ENCODE results near the gene SMAD6. TPM values are rescaled to one million over a fixed set of nuclear protein-coding genes. Genes with fewer than 3 reads are reported as not detected.
A peak's percentile ranks its signal among the peaks of the same experiment; 100 is the strongest.

SMAD6 gene
- total RNA-seq, 2 donors from 2014 or later: 0.31 to 0.35 TPM

GRCh38 chr15:66745530-66746230 is 43.6 kb downstream of the SMAD6 start:
- H3K4me3 Mint-ChIP-seq: no peak overlapping the region
- ATAC-seq (replicated peaks in 1 of 2) (no peak), DNase-seq (no peak)
- no peaks in the 10 kb centered on the region for H3K36me3 Mint-ChIP-seq (ENCODE audit: insufficient read depth in 2 of 2)
- no peaks in the 10 kb centered on the region for H3K27me3 Mint-ChIP-seq (ENCODE audit: low read depth)
- no peaks in the 10 kb centered on the region for H3K4me1 Mint-ChIP-seq (ENCODE audit: low read depth)
- no peaks in the 10 kb centered on the region for H3K9me3 Mint-ChIP-seq
- no peak overlapping the region for H3K27ac Mint-ChIP-seq

- ATAC-seq (replicated peaks in 1 of 2) (no peak), DNase-seq (no peak)
- no peaks in the 10 kb centered on the region for H3K27me3 Mint-ChIP-seq (ENCODE audit: low read depth)
- H3K36me3 Mint-ChIP-seq (ENCODE audit: insufficient read depth in 2 of 2): no peaks in the 10 kb centered on the region
- H3K4me3 Mint-ChIP-seq: no peak overlapping the region
- H3K27ac Mint-ChIP-seq: no peak overlapping the region
- no peaks in the 10 kb centered on the region for H3K9me3 Mint-ChIP-seq
- H3K4me1 Mint-ChIP-seq (ENCODE audit: low read depth): no peaks in the 10 kb centered on the region
These were observed 44.2 kb downstream of the SMAD6 start for GRCh38 chr15:66746231-66746605.

GRCh38 chr15:66747223-66747622 is 45.2 kb downstream of the SMAD6 start:
- Mint-ChIP-seq H3K9me3 (no peaks in the 10 kb centered on the region), H3K4me3 (no peak overlapping the region), H3K27ac (no peak overlapping the region), H3K4me1 (ENCODE audit: low read depth) (peaks cover 9% of the 10 kb centered on the region), H3K36me3 (ENCODE audit: insufficient read depth in 2 of 2) (no peaks in the 10 kb centered on the region), H3K27me3 (ENCODE audit: low read depth) (no peaks in the 10 kb centered on the region)
- DNase-seq (no peak), ATAC-seq (replicated peaks in 1 of 2) (no peak)

DNA sequence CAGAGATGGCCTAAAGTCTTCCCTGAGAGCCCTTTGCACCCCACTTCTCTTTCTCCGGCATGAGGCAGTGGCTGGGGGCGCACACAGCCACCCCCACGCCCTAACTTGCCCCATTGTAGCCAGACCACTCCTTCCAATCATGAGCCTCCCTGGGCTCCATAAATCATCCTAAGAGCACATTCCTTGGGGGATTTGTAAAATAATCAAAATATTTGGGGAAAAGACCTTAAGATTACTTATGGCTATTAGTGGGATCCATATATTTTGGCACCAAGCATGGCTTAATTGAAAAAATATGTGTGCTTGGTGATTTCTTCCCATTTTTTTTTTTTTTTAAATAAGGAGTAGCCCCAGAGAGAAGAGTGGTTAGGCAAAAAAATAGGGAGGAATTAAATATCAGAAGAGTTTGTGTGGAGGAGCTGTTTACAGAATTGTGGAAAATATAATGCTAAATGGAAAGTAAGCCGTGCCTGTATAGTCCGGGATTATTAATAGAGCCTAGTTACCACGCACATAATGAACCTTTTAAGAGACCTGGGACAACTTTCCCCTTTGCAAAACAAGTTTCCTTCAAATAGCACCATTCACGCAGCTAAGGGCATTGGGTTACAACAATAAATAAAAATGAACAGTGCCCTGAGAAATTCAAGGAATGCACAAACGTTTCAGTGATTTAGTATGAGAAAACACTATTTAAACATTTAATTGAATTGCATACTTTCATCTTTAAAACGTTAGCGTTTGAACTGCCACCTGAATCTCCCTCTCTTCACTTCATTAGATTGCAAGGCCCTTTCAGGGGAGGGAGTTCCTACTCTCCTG is 46.1 kb downstream of the SMAD6 start:
- no peak for DNase-seq
- H3K27me3 Mint-ChIP-seq (ENCODE audit: low read depth): no peaks in the 10 kb centered on the region
- H3K36me3 Mint-ChIP-seq (ENCODE audit: insufficient read depth in 2 of 2): no peaks in the 10 kb centered on the region
- no peak overlapping the region for H3K27ac Mint-ChIP-seq
- H3K9me3 Mint-ChIP-seq: no peaks in the 10 kb centered on the region
- H3K4me3 Mint-ChIP-seq: no peak overlapping the region
- ATAC-seq (replicated peaks in 1 of 2): no peak
- peaks cover 9% of the 10 kb centered on the region for H3K4me1 Mint-ChIP-seq (ENCODE audit: low read depth)

DNA sequence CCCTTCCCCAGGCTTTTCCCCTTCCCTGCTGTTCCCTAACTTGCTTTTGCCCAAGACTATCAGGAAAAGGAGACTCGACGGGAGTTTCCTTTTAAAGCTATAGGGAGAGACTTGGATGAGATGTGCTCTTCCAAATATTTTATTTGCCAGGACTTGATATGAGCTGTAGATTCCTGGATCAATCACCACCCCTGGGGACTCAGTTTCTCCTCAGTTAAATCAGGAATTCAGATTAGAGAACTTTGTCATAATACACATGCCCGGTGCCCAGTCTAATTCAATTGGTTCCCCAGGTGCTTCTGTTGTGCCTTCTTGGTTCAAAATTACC is 46.6 kb downstream of the SMAD6 start:
- ATAC-seq (replicated peaks in 1 of 2): no peak
- H3K27ac Mint-ChIP-seq: no peak overlapping the region
- no peak for DNase-seq
- H3K27me3 Mint-ChIP-seq (ENCODE audit: low read depth): no peaks in the 10 kb centered on the region
- H3K36me3 Mint-ChIP-seq (ENCODE audit: insufficient read depth in 2 of 2): no peaks in the 10 kb centered on the region
- no peaks in the 10 kb centered on the region for H3K9me3 Mint-ChIP-seq
- peaks cover 9% of the 10 kb centered on the region for H3K4me1 Mint-ChIP-seq (ENCODE audit: low read depth)
- no peak overlapping the region for H3K4me3 Mint-ChIP-seq

DNA sequence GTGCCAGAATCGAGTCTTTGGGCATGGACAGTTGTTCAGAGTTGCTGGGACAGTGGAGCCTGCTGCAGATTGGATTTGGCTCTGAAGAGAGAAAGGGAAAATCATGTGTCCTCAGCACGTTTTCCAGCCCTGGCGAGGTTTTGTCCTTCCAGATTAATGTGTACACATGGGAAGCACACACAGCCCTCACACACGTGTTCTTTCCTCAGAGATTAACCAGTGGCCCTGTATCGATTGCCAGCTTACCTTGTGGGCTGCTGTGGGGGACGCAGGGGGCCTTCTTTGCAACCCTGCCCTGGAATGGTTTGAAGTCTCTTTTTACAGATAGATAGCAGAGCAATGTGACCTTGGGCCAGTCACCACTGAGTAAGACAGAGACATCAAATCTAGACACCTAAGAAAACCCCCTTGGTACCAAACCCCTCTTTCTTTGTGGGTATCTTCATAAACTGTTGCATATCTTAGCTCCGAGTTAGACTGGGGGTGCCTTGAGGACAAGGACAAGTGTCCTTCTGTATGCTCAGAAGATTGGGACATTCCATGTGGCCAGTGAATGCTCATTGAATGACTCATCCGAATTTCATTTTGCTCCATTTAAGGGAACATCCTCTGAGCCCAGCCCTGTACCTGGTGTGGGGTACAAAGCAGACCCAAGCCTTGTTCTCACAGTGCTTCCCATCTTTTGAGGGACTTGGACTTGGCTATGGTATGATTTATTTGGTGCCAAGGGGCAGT is 48.0 kb downstream of the SMAD6 start:
- no peak for DNase-seq
- Mint-ChIP-seq H3K4me1 (ENCODE audit: low read depth) (peaks cover 9% of the 10 kb centered on the region), H3K9me3 (peaks cover under 1 to 2% of the 10 kb centered on the region in 2 donors), H3K36me3 (ENCODE audit: insufficient read depth in 2 of 2) (peaks cover 0 to under 1% of the 10 kb centered on the region in 2 donors), H3K27ac (no peak overlapping the region), H3K4me3 (no peak overlapping the region), H3K27me3 (ENCODE audit: low read depth) (no peaks in the 10 kb centered on the region)
- no peak for ATAC-seq (replicated peaks in 1 of 2)

DNA sequence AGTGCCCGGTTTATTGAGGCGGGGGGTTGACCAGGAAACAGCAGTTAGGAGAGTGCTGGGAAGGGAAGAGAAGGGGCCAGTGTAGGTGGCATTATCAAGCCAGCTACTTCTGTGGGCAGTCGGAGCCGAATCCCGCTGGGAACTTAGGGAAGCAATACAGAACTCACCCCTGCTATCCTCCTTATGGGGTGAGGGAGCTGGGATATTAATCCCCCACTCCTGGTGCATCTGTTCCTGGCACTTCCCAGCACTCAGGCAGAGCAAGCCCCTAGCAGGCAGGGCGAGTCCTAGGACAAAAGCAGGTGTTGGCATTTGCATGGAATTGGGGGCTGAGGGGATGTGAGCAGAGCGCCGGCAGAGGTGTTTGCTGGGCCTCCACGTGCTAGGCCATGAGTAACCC is 48.6 kb downstream of the SMAD6 start:
- no peaks in the 10 kb centered on the region for H3K27me3 Mint-ChIP-seq (ENCODE audit: low read depth)
- H3K4me3 Mint-ChIP-seq: no peak overlapping the region
- peaks cover 2 to 6% of the 10 kb centered on the region in 2 donors for H3K9me3 Mint-ChIP-seq
- H3K4me1 Mint-ChIP-seq (ENCODE audit: low read depth): peaks cover 9% of the 10 kb centered on the region
- no peak overlapping the region for H3K27ac Mint-ChIP-seq
- no peak for DNase-seq
- no peak for ATAC-seq (replicated peaks in 1 of 2)
- peaks cover 3 to 4% of the 10 kb centered on the region in 2 donors for H3K36me3 Mint-ChIP-seq (ENCODE audit: insufficient read depth in 2 of 2)

- no peaks in the 10 kb centered on the region for H3K27me3 Mint-ChIP-seq (ENCODE audit: low read depth)
- H3K9me3 Mint-ChIP-seq: peaks cover 2 to 6% of the 10 kb centered on the region in 2 donors
- DNase-seq: no peak
- ATAC-seq (replicated peaks in 1 of 2): peak in 1 of 2 donors; percentile 33
- no peak overlapping the region for H3K27ac Mint-ChIP-seq
- no peak overlapping the region for H3K4me3 Mint-ChIP-seq
- peaks cover 9% of the 10 kb centered on the region for H3K4me1 Mint-ChIP-seq (ENCODE audit: low read depth)
- peaks cover 3 to 4% of the 10 kb centered on the region in 2 donors for H3K36me3 Mint-ChIP-seq (ENCODE audit: insufficient read depth in 2 of 2)
These were observed 49.5 kb downstream of the SMAD6 start for GRCh38 chr15:66751579-66751978.

- Mint-ChIP-seq H3K9me3 (peaks cover 2 to 6% of the 10 kb centered on the region in 2 donors), H3K4me3 (no peak overlapping the region), H3K27me3 (ENCODE audit: low read depth) (no peaks in the 10 kb centered on the region), H3K4me1 (ENCODE audit: low read depth) (peaks cover 9% of the 10 kb centered on the region), H3K36me3 (ENCODE audit: insufficient read depth in 2 of 2) (peaks cover 3 to 4% of the 10 kb centered on the region in 2 donors), H3K27ac (no peak overlapping the region)
- DNase-seq (no peak), ATAC-seq (replicated peaks in 1 of 2) (no peak)
These were observed 50.0 kb downstream of the SMAD6 start for GRCh38 chr15:66752078-66752477.

GRCh38 chr15:66753687-66754377 is 51.8 kb downstream of the SMAD6 start:
- Mint-ChIP-seq H3K36me3 (ENCODE audit: insufficient read depth in 2 of 2) (peaks cover 3 to 4% of the 10 kb centered on the region in 2 donors), H3K4me3 (no peak overlapping the region), H3K27me3 (ENCODE audit: low read depth) (no peaks in the 10 kb centered on the region), H3K4me1 (ENCODE audit: low read depth) (peaks cover 9% of the 10 kb centered on the region), H3K9me3 (peaks cover 2 to 6% of the 10 kb centered on the region in 2 donors), H3K27ac (no peak overlapping the region)
- no peak for DNase-seq
- ATAC-seq (replicated peaks in 1 of 2): no peak

GRCh38 chr15:66754789-66755188 is 52.8 kb downstream of the SMAD6 start:
- ATAC-seq (replicated peaks in 1 of 2) (no peak), DNase-seq (no peak)
- H3K27me3 Mint-ChIP-seq (ENCODE audit: low read depth): no peaks in the 10 kb centered on the region
- H3K4me3 Mint-ChIP-seq: no peak overlapping the region
- H3K27ac Mint-ChIP-seq: no peak overlapping the region
- H3K4me1 Mint-ChIP-seq (ENCODE audit: low read depth): peaks cover 9% of the 10 kb centered on the region
- peaks cover 2 to 6% of the 10 kb centered on the region in 2 donors for H3K9me3 Mint-ChIP-seq
- peaks cover 3 to 4% of the 10 kb centered on the region in 2 donors for H3K36me3 Mint-ChIP-seq (ENCODE audit: insufficient read depth in 2 of 2)

GRCh38 chr15:66755298-66756068 is 53.4 kb downstream of the SMAD6 start:
- Mint-ChIP-seq H3K4me1 (ENCODE audit: low read depth) (peaks cover 9% of the 10 kb centered on the region), H3K4me3 (no peak overlapping the region), H3K27me3 (ENCODE audit: low read depth) (no peaks in the 10 kb centered on the region), H3K27ac (no peak overlapping the region), H3K36me3 (ENCODE audit: insufficient read depth in 2 of 2) (peaks cover 3 to 4% of the 10 kb centered on the region in 2 donors), H3K9me3 (peaks cover 2 to 6% of the 10 kb centered on the region in 2 donors)
- DNase-seq (no peak), ATAC-seq (replicated peaks in 1 of 2) (no peak)

Measured in activated T-cell treated with anti-CD3 and anti-CD28 coated beads, Interleukin-2, amount 50 U/mL, for 72 hours (primary cell).